Sigmoid colon (tissue), 7 donors: ENCODE data around the gene TRMT1. TPM values are rescaled to one million over a fixed set of nuclear protein-coding genes. Genes with fewer than 3 reads are reported as not detected.

Experiments used
- DNase-seq: peaks from one replicate; pipeline ENCODE4 v3.0.0-alpha.2; 2019
- H3K27ac ChIP-seq, 4 donors: fragments of 200-600 bp; sonication (generic); one replicate each; pipeline ENCODE4 v1.5.1; 2016 to 2019; ENCODE audit warnings: mild to moderate bottlenecking in 1 of 4
- H3K27me3 ChIP-seq, 3 donors: fragments of 200-600 bp; sonication (generic); one replicate each; pipeline ENCODE4 v1.5.1; 2019; ENCODE audit warnings: mild to moderate bottlenecking in 1 of 3
- H3K36me3 ChIP-seq, 4 donors: fragments of 200-600 bp; sonication (generic); one replicate each; pipeline ENCODE4 v1.5.1; 2016 to 2019
- H3K4me1 ChIP-seq, 4 donors: fragments of 200-600 bp; sonication (generic); one replicate each; pipeline ENCODE4 v1.5.1; 2017 to 2019
- H3K4me3 ChIP-seq, 4 donors: fragments of 200-600 bp; sonication (generic); one replicate each; pipeline ENCODE4 v1.5.1; 2017 to 2019; ENCODE audit warnings: mild to moderate bottlenecking in 2 of 4, moderate library complexity in 1 of 4
- H3K9me3 ChIP-seq, 4 donors: fragments of 200-600 bp in 3 of 4; sonication (generic) in 3 of 4; one replicate each; pipeline versions ENCODE4 v1.5.1 to v1.6.1; 2013 to 2019
- CTCF ChIP-seq, 4 experiments: fragments of 450-650 bp in 3 of 4; fragments of 200-600 bp in 1 of 4; IDR thresholded peaks; one replicate each; pipeline ENCODE4 v1.5.1; 2016 to 2019; ENCODE audit warnings: antibody characterized with exemption in 4 of 4, mild to moderate bottlenecking in 3 of 4, moderate library complexity in 2 of 4
- EP300 ChIP-seq, 4 donors: sonication (generic); formaldehyde crosslinking; IDR thresholded peaks; one replicate each; pipeline ENCODE4 v1.6.1; 2017; ENCODE audit warnings: antibody characterized with exemption in 4 of 4
- POLR2A ChIP-seq, 2 donors: fragments of 450-650 bp; IDR thresholded peaks; one replicate each; pipeline ENCODE4 v1.6.1; 2016; ENCODE audit warnings: antibody characterized with exemption in 2 of 2, mild to moderate bottlenecking in 2 of 2, moderate library complexity in 2 of 2
- POLR2AphosphoS5 ChIP-seq, 4 donors: sonication (generic); formaldehyde crosslinking; IDR thresholded peaks; one replicate each; pipeline ENCODE4 v1.6.1; 2017; ENCODE audit warnings: antibody characterized with exemption in 4 of 4
- WGBS, 2 donors: extraction: QIAGEN DNeasy Blood & Tissue Kit; methylation state at CpG; one replicate each; pipeline ENCODE4 v1.1.7; 2013; 5-methylcytosine and 5-hydroxymethylcytosine counted together
- intact Hi-C: fragments of 100-400 bp; cut with DNase I; formaldehyde crosslinking; loops from one replicate; pipeline ENCODE4 v1.15.1; 2023
- polyA plus RNA-seq, 3 donors: library from polyadenylated mRNA; stranded (reverse); fragments of 200-250 nt; gene quantifications; one replicate each; pipeline ENCODE4 v1.2.3, GENCODE V29; 2013
- total RNA-seq, 4 donors: library from RNA; depleted of rRNA; stranded (reverse); fragments of >200 nt; gene quantifications; one replicate each; pipeline ENCODE4 v1.1.0, GENCODE V29; 2016
- donor health status: healthy with polysubstance abuse.
- donor health status: Bipolar disorder and iron deficiency.
- donor health status: healthy.

Gene TRMT1
- total and polyA plus RNA-seq, 7 donors, result 6.7 to 48.6 (median 19.3) TPM

DNA sequence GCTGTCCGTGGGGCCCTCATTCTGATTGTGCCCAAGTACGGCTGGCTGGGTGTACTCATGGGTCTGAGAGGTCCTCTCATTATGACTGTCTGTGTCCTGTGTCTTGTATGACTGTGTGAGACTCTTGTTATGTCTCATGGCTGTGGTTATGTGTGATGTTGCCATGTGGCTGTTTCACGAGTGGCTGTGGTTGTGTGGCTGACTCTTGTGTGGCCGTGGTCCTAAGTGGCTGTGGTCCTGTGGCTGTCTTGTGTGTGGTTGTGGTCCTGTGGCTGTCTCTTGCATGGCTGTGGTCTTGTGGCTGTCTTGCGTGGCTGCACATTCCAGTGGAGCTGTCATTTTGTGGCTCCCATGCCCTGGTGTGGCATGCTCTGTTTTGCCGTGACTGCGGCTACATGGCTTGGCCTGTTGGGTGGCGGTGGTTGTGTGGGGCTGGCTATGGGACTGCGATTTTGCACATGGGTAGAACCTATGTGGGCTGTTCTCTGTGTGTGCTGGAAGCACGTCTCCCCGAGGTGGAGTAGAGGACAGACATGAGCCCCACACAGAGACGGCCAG, 16.4 kb downstream of the TRMT1 start:
- Histone ChIP-seq H3K4me1 (peaks cover 0 to 78% (median 64%) of the 10 kb centered on the region in 4 donors), H3K9me3 (no peaks in the 10 kb centered on the region), H3K36me3 (peaks cover 0 to 8% (median 2%) of the 10 kb centered on the region in 4 donors), H3K27ac (peak overlapping the region; percentile 85 to 95 (median 87)), H3K4me3 (peak overlapping the region in 2 of 4 donors; percentile 43 to 58), H3K27me3 (no peaks in the 10 kb centered on the region)
- TF ChIP-seq EP300 (IDR thresholded peaks at IDR 0.05), result no peak
- TF ChIP-seq POLR2AphosphoS5 (IDR thresholded peaks at IDR 0.05), result no peak
- no peak for TF ChIP-seq CTCF (IDR thresholded peaks at IDR 0.05)
- no peak for TF ChIP-seq POLR2A (IDR thresholded peaks at IDR 0.05)
- intact Hi-C loops, result loop anchor here (5.0 to 10.0 kb wide), 2 partner anchors 52 to 215 kb away; partner anchors contain the start of genes DNASE2, IER2, KLF1 and STX10
- WGBS, 2 donors, result 57 to 74% methylated on average over 12 of the region's 12 CpGs
- DNase-seq, result no peak

DNA sequence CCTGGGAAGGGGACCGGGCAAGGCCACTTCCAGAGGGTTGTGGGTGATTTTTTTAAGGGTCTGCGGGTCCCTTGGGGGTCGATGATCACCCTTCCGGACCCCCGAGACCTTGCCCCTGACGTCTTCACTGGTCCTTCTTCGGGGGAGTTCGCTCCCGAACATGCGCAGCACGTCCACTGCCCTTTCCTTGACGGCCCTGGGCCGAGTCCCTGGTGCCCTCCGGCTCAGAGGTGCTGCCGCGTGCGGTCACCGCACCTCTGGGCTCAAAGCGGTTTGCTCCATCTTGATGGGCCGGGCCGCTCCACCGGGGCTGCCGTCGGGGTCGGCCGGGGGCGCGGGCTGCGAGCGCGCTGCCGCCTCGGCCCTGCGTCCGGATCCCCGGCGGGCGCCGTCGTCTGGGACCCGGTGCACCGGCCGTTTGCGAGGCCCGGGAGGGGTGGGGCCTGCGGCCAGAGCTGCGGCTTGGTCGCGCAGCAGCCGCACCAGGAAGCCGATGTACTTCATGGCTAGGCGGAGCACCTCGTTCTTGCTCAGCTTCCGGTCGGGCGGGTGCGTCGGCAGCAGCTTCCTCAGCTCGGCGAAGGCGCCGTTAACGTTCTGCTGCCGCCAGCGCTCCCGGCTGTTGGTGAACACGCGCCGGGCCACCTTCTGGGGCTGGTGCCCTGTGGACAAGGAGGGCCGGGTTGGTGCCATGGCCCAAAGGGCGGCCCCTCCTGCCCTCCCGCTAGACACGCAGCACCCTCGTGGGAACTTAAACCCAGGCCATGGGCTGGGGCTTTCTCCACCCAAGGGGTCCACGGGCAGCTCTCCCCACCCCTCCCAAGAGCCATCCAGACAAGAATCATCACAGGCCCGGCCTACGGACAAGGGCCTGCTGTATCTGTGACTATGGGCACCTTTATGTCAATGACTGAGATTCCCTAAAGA, 17.2 kb downstream of the TRMT1 start:
- DNase-seq, result peak; percentile 91
- H3K4me3 ChIP-seq, result peak overlapping the region; percentile 22 to 50 (median 44)
- H3K27me3 ChIP-seq, result no peaks in the 10 kb centered on the region
- H3K9me3 ChIP-seq, result no peaks in the 10 kb centered on the region
- peaks cover 0 to 84% (median 71%) of the 10 kb centered on the region in 4 donors for H3K4me1 ChIP-seq
- peaks cover 0 to 15% (median 5%) of the 10 kb centered on the region in 4 donors for H3K36me3 ChIP-seq
- H3K27ac ChIP-seq, result peak overlapping the region; percentile 85 to 95 (median 87)
- intact Hi-C loops, result no loop called here
- TF ChIP-seq POLR2AphosphoS5 (IDR thresholded peaks at IDR 0.05) (peak; percentile 23 to 77 (median 68)), POLR2A (IDR thresholded peaks at IDR 0.05) (no peak)
- 6 to 8% methylated on average over 77 of the region's 77 CpGs for WGBS, 2 donors

GRCh38 chr19:13098277-13099072, 18.1 kb downstream of the TRMT1 start:
- DNase-seq, result peak; percentile 78
- peaks cover 0 to 90% (median 78%) of the 10 kb centered on the region in 4 donors for H3K4me1 ChIP-seq
- H3K27me3 ChIP-seq, result no peaks in the 10 kb centered on the region
- no peaks in the 10 kb centered on the region for H3K9me3 ChIP-seq
- TF ChIP-seq EP300 (IDR thresholded peaks at IDR 0.05) (no peak), POLR2AphosphoS5 (IDR thresholded peaks at IDR 0.05) (peak in 2 of 4 donors; percentile 24 to 51)
- 2 to 4% methylated on average over 58 of the region's 58 CpGs for WGBS, 2 donors
- intact Hi-C loops, result no loop called here
- H3K36me3 ChIP-seq, result peaks cover 0 to 15% (median 5%) of the 10 kb centered on the region in 4 donors
- H3K4me3 ChIP-seq, result peak overlapping the region; percentile 22 to 50 (median 44)
- peak overlapping the region; percentile 85 to 95 (median 87) for H3K27ac ChIP-seq

DNA sequence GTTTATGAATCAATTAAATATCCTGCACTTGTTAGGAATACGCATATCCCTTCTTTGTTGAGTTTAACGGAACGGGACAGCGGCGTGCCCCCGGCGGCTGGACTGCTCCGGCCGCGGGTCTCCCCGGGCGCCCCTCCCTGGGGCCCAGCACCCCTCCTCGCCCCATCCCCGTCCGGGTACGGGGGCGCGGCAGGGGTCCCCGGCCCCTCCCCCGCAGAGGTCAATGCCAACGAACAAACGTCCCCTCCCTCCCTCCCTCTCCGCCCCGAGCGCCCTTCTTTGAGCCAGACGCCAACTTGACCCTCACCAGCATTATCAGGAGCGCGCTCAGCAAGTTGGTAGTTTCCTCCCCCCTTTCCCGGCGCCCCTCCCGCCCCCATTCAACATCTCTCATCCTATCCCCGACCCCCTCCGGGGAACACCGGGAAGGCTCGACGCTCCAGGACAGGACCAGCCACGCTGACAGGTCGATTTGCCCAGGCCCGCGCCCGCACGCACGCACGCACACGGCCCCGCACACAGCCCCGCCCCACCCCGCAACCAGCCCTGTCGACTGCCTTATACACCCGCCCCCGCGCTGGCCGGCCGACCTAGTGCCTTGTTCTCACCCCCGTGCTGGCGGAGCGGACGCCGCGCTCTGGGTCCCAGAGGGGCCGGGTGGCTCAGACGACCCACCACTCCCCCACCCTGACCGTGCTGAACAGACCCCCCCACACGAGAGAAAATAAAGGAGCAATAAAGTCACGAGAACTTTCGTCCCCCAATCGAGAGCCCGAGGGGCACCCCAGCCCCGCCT, 18.9 kb downstream of the TRMT1 start:
- H3K9me3 ChIP-seq, result no peaks in the 10 kb centered on the region
- TF ChIP-seq POLR2A (IDR thresholded peaks at IDR 0.05) (no peak), EP300 (IDR thresholded peaks at IDR 0.05) (no peak), CTCF (IDR thresholded peaks at IDR 0.05) (no peak), POLR2AphosphoS5 (IDR thresholded peaks at IDR 0.05) (peak in 1 of 4 donors; percentile 16)
- peak; percentile 87 for DNase-seq
- WGBS, 2 donors, result 7 to 16% methylated on average over 69 of the region's 69 CpGs
- H3K27me3 ChIP-seq, result no peaks in the 10 kb centered on the region
- peaks cover 0 to 90% (median 77%) of the 10 kb centered on the region in 4 donors for H3K4me1 ChIP-seq
- H3K4me3 ChIP-seq, result peak overlapping the region; percentile 22 to 50 (median 44)
- intact Hi-C loops, result no loop called here
- H3K27ac ChIP-seq, result peak overlapping the region; percentile 85 to 95 (median 87)
- H3K36me3 ChIP-seq, result peaks cover 0 to 15% (median 5%) of the 10 kb centered on the region in 4 donors

- DNase-seq, result no peak
- Histone ChIP-seq H3K27ac (peak overlapping the region; percentile 85 to 95 (median 87)), H3K27me3 (no peaks in the 10 kb centered on the region), H3K36me3 (peaks cover 0 to 15% (median 5%) of the 10 kb centered on the region in 4 donors), H3K4me1 (peaks cover 0 to 90% (median 77%) of the 10 kb centered on the region in 4 donors), H3K4me3 (peak overlapping the region in 3 of 4 donors; percentile 43 to 50 (median 45)), H3K9me3 (no peaks in the 10 kb centered on the region)
- TF ChIP-seq POLR2AphosphoS5 (IDR thresholded peaks at IDR 0.05) (peak in 1 of 4 donors; percentile 13), CTCF (IDR thresholded peaks at IDR 0.05) (no peak)
- intact Hi-C loops, result no loop called here
- 22 to 74% methylated on average over 20 of the region's 20 CpGs for WGBS, 2 donors
These were observed 19.5 kb downstream of the TRMT1 start for GRCh38 chr19:13097033-13097462.
